ENCODE measurements around the gene KRTAP10-8.
"Not testable (repeated sequence)": the region's sequence is repeated elsewhere in the genome, so short reads cannot be mapped to it uniquely, and the experiment has no call there.

The KRTAP10-8 gene

DNA sequence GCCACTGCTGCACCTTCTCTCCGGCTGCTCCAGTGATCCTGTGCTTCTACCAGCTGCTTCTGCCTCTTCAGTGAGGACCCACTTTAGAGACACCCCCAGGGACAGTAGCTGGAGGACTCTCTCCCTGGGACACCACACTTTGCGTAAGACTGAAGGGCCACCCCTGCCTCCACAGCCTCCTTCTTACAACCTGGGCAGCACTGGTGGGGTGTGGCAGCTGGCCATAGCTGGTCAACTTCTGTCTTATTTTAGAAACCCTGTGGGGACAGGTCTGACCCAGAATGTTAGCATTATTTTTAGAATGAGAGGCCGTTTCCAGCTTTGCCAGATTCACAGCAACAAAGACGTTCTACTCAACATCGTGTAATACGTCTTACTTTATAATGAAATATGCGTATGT, 13.9 kb downstream of the KRTAP10-8 start:
- Histone ChIP-seq H3K27ac (ENCODE audit: low read length) (no peak overlapping the region), H3K4me2 (ENCODE audit: low read depth, low read length) (no peak overlapping the region), H3K79me2 (ENCODE audit: low read length) (no peaks in the 10 kb centered on the region), H3K9me2 (replicated peaks; ENCODE audit: insufficient read depth, low read length) (no peaks in the 10 kb centered on the region), H3K9me3 (replicated peaks; ENCODE audit: insufficient read depth, low read length) (no peaks in the 10 kb centered on the region), H3K36me3 (replicated peaks; ENCODE audit: insufficient read depth, low read length) (no peaks in the 10 kb centered on the region), H4K20me1 (ENCODE audit: insufficient read depth, low read length) (no peaks in the 10 kb centered on the region), H2AFZ (ENCODE audit: low read length) (no peak overlapping the region), H3K9ac (ENCODE audit: low read length) (no peak overlapping the region), H3F3A (ENCODE audit: insufficient read depth, low read length) (no peaks in the 10 kb centered on the region), H3K27me3 (replicated peaks; ENCODE audit: insufficient read depth, low read length) (peaks cover 47% of the 10 kb centered on the region), H3K4me3 (ENCODE audit: low read length) (no peak overlapping the region), H3K4me1 (ENCODE audit: low read length) (no peaks in the 10 kb centered on the region)
- no peak for DNase-seq
- TF ChIP-seq EZH2 (optimal IDR thresholded peaks at IDR 0.05; ENCODE audit: low read depth, low read length) (no peak), EZH2phosphoT487 (IDR thresholded peaks at IDR 0.05; ENCODE audit: low read length) (no peak)
- TF ChIP-seq, protein P1, sequence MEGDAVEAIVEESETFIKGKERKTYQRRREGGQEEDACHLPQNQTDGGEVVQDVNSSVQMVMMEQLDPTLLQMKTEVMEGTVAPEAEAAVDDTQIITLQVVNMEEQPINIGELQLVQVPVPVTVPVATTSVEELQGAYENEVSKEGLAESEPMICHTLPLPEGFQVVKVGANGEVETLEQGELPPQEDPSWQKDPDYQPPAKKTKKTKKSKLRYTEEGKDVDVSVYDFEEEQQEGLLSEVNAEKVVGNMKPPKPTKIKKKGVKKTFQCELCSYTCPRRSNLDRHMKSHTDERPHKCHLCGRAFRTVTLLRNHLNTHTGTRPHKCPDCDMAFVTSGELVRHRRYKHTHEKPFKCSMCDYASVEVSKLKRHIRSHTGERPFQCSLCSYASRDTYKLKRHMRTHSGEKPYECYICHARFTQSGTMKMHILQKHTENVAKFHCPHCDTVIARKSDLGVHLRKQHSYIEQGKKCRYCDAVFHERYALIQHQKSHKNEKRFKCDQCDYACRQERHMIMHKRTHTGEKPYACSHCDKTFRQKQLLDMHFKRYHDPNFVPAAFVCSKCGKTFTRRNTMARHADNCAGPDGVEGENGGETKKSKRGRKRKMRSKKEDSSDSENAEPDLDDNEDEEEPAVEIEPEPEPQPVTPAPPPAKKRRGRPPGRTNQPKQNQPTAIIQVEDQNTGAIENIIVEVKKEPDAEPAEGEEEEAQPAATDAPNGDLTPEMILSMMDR (IDR thresholded peaks at IDR 0.05; ENCODE audit: low read length): no peak

DNA sequence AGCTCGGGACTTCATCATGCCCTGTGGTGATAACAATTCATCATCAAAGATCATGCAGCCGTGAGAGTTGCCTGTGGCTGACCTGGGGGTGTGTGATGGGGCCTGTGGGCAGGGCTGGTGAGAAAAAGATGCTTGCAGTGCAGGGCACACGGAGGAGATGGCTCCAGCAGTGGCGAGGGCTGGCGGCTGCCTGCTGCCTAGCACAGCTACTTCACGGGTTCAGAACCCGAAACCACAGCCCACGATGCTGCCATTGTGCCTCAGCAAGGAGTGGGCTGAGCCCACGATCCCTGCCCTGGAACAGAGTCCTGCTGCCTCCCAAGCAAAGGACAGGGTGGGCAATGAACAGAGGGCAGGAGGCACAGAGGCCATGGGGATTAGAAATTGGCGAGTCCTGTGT, 14.4 kb downstream of the KRTAP10-8 start:
- H3F3A ChIP-seq (ENCODE audit: insufficient read depth, low read length): no peaks in the 10 kb centered on the region
- no peak overlapping the region for H3K4me2 ChIP-seq (ENCODE audit: low read depth, low read length)
- no peaks in the 10 kb centered on the region for H3K79me2 ChIP-seq (ENCODE audit: low read length)
- H3K36me3 ChIP-seq (replicated peaks; ENCODE audit: insufficient read depth, low read length): no peaks in the 10 kb centered on the region
- no peaks in the 10 kb centered on the region for H3K4me1 ChIP-seq (ENCODE audit: low read length)
- no peaks in the 10 kb centered on the region for H3K9me3 ChIP-seq (replicated peaks; ENCODE audit: insufficient read depth, low read length)
- no peaks in the 10 kb centered on the region for H4K20me1 ChIP-seq (ENCODE audit: insufficient read depth, low read length)
- H3K9me2 ChIP-seq (replicated peaks; ENCODE audit: insufficient read depth, low read length): no peaks in the 10 kb centered on the region
- no peak overlapping the region for H3K4me3 ChIP-seq (ENCODE audit: low read length)
- DNase-seq: no peak
- H3K27me3 ChIP-seq (replicated peaks; ENCODE audit: insufficient read depth, low read length): peaks cover 47% of the 10 kb centered on the region
- H3K27ac ChIP-seq (ENCODE audit: low read length): no peak overlapping the region
- H2AFZ ChIP-seq (ENCODE audit: low read length): no peak overlapping the region
- TF ChIP-seq, protein P1 (IDR thresholded peaks at IDR 0.05; ENCODE audit: low read length): no peak
- no peak for TF ChIP-seq EZH2 (optimal IDR thresholded peaks at IDR 0.05; ENCODE audit: low read depth, low read length)
- no peak for TF ChIP-seq EZH2phosphoT487 (IDR thresholded peaks at IDR 0.05; ENCODE audit: low read length)
- no peak overlapping the region for H3K9ac ChIP-seq (ENCODE audit: low read length)

DNA sequence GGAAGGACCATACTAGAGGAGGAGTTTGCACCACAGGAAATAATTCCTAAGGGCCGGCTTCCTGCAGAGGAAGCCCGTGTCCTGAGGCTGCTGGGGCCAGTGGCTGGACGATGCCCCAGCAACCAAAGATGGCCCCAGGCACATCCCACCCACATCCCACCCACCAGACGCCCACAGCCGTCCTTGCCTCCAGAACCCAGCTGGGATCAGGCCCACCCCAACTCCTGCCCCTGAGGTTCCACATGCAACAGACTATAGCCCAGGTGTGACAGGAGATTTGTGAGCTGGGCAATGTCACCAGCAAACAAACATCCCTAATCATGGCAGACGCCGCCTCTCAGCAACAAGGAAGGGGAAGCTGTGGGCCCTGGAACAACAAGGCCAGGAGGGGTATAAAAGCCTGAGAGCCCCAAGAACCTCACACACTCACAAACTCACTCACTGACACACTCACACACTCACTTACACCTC, 14.8 kb downstream of the KRTAP10-8 start, which contains the start of gene KRTAP10-9:
KRTAP10-9 (plus strand) TSS at position 421 of the 471 bp plus-strand sequence. CDS start 79 bp downstream, outside the sequence.
- Histone ChIP-seq H2AFZ (ENCODE audit: low read length) (no peak within 1 kb of the TSS), H3K4me3 (ENCODE audit: low read length) (no peak within 1 kb of the TSS), H3K79me2 (ENCODE audit: low read length) (no peaks in the 10 kb centered on the region), H3K9me2 (replicated peaks; ENCODE audit: insufficient read depth, low read length) (no peaks in the 10 kb centered on the region), H3K36me3 (replicated peaks; ENCODE audit: insufficient read depth, low read length) (no peaks in the 10 kb centered on the region), H3K4me2 (ENCODE audit: low read depth, low read length) (no peak within 1 kb of the TSS), H3K4me1 (ENCODE audit: low read length) (no peaks in the 10 kb centered on the region), H3F3A (ENCODE audit: insufficient read depth, low read length) (no peaks in the 10 kb centered on the region), H4K20me1 (ENCODE audit: insufficient read depth, low read length) (no peaks in the 10 kb centered on the region), H3K9me3 (replicated peaks; ENCODE audit: insufficient read depth, low read length) (no peaks in the 10 kb centered on the region), H3K27ac (ENCODE audit: low read length) (no peak within 1 kb of the TSS), H3K9ac (ENCODE audit: low read length) (no peak within 1 kb of the TSS), H3K27me3 (replicated peaks; ENCODE audit: insufficient read depth, low read length) (peaks cover 46% of the 10 kb centered on the region)
- no peak for DNase-seq
- TF ChIP-seq, protein P1 (IDR thresholded peaks at IDR 0.05; ENCODE audit: low read length): no peak
- TF ChIP-seq EZH2phosphoT487 (IDR thresholded peaks at IDR 0.05; ENCODE audit: low read length) (no peak), EZH2 (optimal IDR thresholded peaks at IDR 0.05; ENCODE audit: low read depth, low read length) (no peak)

DNA sequence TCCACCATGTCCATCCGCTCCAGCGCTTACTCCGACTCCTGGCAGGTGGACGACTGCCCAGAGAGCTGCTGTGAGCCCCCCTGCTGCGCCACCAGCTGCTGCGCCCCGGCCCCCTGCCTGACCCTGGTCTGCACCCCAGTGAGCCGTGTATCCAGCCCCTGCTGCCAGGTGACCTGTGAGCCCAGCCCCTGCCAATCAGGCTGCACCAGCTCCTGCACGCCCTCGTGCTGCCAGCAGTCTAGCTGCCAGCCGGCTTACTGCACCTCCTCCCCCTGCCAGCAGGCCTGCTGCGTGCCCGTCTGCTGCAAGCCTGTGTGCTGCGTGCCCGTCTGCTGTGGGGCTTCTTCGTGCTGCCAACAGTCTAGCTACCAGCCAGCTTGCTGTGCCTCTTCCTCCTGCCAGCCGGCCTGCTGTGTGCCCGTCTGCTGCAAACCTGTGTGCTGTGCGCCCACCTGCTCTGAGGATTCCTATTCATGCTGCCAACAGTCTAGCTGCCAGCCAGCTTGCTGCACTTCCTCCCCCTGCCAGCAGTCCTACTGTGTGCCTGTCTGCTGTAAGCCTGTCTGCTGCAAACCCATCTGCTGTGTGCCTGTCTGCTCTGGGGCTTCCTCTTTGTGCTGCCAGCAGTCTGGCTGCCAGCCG, 15.4 kb downstream of the KRTAP10-8 start:
- H3K36me3 ChIP-seq (replicated peaks; ENCODE audit: insufficient read depth, low read length); DNase-seq; H3K4me1 ChIP-seq (ENCODE audit: low read length); H3K4me3 ChIP-seq (ENCODE audit: low read length); H3K4me2 ChIP-seq (ENCODE audit: low read depth, low read length); H3K79me2 ChIP-seq (ENCODE audit: low read length); H2AFZ ChIP-seq (ENCODE audit: low read length); H3K9me2 ChIP-seq (replicated peaks; ENCODE audit: insufficient read depth, low read length); H3K9ac ChIP-seq (ENCODE audit: low read length); H4K20me1 ChIP-seq (ENCODE audit: insufficient read depth, low read length); H3K27ac ChIP-seq (ENCODE audit: low read length); H3K9me3 ChIP-seq (replicated peaks; ENCODE audit: insufficient read depth, low read length); H3F3A ChIP-seq (ENCODE audit: insufficient read depth, low read length): not testable (repeated sequence)
- peaks cover 50% of the 10 kb centered on the region for H3K27me3 ChIP-seq (replicated peaks; ENCODE audit: insufficient read depth, low read length)

DNA sequence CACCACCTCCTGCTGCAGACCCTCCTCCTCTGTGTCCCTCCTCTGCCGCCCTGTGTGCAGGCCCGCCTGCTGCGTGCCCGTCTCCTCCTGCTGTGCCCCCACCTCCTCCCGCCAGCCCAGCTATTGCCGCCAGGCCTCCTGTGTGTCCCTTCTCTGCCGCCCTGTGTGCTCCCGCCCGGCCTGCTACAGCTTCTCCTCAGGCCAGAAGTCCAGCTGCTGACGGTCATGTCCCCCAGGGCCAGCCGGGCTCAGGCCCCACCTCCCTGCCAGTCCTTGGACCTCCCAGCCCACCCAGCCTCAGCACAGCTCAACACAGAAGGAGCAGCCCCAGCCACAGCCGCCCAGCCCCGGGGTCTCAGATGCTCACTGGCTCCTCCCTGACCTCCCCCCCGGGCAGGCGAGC, 16.0 kb downstream of the KRTAP10-8 start:
- H3K4me2 ChIP-seq (ENCODE audit: low read depth, low read length); H3K4me1 ChIP-seq (ENCODE audit: low read length); DNase-seq; H3K9me3 ChIP-seq (replicated peaks; ENCODE audit: insufficient read depth, low read length); H3K9ac ChIP-seq (ENCODE audit: low read length); H2AFZ ChIP-seq (ENCODE audit: low read length); H3K27ac ChIP-seq (ENCODE audit: low read length); H4K20me1 ChIP-seq (ENCODE audit: insufficient read depth, low read length); H3K36me3 ChIP-seq (replicated peaks; ENCODE audit: insufficient read depth, low read length); H3K4me3 ChIP-seq (ENCODE audit: low read length); H3F3A ChIP-seq (ENCODE audit: insufficient read depth, low read length); H3K79me2 ChIP-seq (ENCODE audit: low read length); H3K9me2 ChIP-seq (replicated peaks; ENCODE audit: insufficient read depth, low read length): not testable (repeated sequence)
- peaks cover 55% of the 10 kb centered on the region for H3K27me3 ChIP-seq (replicated peaks; ENCODE audit: insufficient read depth, low read length)

All from MM.1S (cell line).